GM12872 (cell line): Measurements from ENCODE around the gene DRP2.

Experiments
- TF ChIP-seq, protein P1 (sequence below): IDR thresholded peaks from 3 replicates; pipeline ENCODE4 v1.5.1; 2011; ENCODE audit warnings: low read depth, mild to moderate bottlenecking, low read length, moderate library complexity; ENCODE audit not compliant: insufficient read depth

The DRP2 gene

DNA sequence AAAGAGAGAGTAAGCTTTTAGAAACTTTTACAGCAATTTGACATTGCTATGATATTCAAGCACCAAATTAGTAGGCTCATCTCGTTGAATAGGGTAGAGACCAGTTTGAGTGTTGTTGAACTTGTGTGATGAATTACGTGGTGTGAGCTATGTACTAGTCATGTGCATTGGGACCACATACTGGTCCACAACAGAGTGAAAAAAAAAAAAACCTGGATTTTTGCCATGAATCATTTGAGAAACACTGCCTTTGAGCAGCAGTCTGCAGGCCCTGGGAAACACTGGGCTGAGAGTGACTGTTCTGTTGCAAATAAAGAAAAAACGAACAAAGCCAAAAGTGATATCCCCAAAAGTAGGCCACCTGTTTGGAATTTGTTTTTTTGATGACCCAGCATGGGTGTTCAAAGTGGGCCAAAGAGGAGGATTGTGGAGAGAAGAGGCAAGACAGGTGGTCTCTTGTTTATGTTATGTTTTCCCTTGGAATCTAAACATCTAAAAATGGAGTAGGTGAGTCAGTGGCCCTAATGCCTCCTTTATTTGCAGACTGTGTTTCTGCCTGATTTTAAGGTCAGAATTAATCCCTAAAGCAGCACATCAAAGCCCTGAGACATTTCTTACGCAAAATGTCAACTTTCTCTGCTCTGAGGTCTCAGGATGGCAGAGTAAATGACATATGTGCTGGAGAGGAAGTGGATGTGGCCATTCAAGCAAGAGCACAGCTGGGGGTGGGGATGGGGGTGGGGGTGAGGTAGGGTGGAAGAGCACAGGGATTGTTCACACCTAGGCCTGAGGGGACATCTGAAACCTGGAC is 38.1 kb downstream of the DRP2 start:
- TF ChIP-seq, protein P1, sequence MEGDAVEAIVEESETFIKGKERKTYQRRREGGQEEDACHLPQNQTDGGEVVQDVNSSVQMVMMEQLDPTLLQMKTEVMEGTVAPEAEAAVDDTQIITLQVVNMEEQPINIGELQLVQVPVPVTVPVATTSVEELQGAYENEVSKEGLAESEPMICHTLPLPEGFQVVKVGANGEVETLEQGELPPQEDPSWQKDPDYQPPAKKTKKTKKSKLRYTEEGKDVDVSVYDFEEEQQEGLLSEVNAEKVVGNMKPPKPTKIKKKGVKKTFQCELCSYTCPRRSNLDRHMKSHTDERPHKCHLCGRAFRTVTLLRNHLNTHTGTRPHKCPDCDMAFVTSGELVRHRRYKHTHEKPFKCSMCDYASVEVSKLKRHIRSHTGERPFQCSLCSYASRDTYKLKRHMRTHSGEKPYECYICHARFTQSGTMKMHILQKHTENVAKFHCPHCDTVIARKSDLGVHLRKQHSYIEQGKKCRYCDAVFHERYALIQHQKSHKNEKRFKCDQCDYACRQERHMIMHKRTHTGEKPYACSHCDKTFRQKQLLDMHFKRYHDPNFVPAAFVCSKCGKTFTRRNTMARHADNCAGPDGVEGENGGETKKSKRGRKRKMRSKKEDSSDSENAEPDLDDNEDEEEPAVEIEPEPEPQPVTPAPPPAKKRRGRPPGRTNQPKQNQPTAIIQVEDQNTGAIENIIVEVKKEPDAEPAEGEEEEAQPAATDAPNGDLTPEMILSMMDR = no peak

DNA sequence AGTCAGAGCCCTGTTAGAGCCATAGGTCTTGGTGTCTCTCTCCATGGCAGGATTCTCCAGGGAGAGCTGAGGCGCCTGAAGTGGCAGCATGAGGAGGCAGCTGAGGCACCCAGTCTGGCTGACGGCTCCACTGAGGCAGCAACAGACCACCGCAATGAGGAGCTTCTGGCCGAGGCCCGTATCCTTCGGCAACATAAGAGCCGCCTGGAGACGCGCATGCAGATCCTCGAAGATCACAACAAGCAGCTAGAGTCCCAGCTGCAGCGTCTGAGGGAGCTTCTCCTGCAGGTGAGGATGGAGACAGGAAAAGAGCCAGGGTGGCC is 38.6 kb downstream of the DRP2 start:
- TF ChIP-seq, protein P1 = no peak

DNA sequence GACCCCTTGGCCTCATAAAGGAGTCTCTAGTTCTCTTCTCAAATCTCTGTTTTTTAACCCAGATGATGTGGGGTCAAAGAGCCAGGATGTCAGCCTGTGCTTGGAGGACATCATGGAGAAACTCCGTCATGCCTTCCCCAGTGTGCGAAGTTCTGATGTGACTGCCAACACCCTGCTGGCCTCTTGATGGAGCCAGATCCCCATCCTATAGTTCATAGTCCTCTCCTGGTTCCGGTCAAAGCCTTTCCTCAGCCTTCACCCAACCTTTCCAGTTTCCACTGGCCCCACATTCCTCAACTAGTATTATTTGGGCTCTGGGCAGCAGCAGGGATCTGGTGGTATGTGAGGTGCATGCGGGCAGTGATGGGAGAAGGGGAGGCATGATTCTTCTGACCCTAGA is 40.8 kb downstream of the DRP2 start:
- TF ChIP-seq, protein P1 = peak; percentile 23; the same call in 1 of the 3 replicates

DNA sequence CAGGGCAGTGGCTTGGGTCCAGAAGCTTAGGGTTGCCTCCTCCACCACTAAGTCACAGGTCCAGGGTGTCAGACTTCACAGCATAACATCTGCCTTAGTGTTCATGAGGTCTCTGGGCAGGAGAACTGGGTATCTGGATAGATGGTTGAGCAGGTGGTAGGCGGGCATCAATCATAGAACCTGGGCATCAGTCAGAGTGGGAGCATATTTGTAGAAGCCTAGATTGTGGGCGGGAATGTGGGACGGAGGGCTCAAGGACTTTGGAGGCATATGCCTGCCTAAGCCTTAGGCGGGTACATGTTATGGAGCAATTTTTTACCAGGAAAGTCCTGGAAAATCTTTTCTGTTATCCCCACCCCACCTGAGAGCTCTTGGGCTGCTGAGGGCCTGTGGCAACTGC is 43.0 kb downstream of the DRP2 start:
- TF ChIP-seq, protein P1 = no peak

DNA sequence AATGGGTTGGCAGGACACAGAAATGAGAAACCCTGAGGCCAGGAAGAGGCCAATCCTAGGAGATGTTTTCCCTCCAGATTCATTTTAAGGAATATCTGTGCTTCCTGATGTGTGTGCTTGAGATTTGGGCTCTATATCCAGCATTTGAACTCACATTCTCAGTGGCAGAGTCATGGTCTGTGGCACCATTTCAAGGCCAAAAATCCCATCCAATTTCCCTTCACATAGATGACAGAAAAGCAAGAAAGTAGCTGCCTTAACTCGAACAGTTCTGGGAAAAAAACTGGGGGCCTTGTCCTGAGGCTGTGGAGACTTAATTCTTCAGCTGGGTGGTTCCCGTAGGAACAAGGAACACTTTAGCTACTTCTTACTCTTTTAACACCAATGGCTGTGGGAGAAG is 44.2 kb downstream of the DRP2 start:
- TF ChIP-seq, protein P1 = no peak

DNA sequence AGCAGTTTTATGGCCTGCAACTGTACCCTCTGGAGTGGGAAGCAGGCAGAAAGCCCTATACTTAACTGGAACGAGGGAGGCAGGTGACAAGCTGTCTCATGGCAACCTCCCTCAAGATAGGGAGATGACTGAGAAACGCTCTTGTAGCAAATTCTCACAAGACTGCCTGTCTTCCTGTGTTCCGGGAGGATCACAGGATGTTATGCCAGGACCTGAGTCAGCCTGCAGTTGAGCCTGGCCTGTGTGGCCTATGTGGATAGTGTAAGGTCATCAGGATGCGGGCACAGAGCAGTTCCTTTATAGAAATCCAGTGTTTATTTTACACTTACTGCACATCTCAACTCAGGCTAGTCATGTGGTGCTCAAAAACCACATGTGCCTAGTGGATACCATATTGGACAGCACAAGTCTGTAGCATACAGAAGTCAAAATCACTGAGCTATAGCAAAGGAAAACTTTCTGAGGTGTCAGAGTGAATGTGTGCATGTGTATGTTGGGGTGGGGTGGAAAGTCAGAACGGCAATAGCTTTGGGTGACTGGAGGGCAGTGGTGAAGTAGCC is 46.4 kb downstream of the DRP2 start:
- TF ChIP-seq, protein P1 = no peak

DNA sequence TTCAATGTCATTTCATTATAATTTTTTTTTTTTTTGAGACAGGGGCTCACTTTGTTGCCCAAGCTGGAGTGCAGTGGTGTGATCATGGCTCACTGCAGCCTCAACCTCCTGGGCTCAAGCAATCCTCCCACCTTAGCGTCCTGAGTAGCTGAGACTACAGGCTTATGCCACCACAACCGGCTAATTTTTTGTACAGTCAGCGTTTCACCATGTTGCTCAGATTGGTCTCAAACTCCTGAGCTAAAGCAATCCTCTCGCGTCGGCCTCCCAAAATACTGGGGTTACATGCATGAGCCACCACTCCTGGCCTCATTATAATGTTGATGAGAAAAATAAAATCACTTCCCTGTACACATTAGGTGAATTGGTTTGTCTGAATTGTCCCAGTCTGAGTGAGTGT is 54.6 kb downstream of the DRP2 start:
- TF ChIP-seq, protein P1 = no peak
